Ramos (cell line): ENCODE measurements around the gene SERPINB4.

ENCODE experiments used
- in situ Hi-C: fragments of 300-500 bp; cut with MboI; formaldehyde crosslinking; loops from one replicate; pipeline ENCODE4 v1.14.3; 2022; ENCODE audit warnings: low sequenced_read_pairs; ENCODE audit not compliant: unreplicated experiment

The SERPINB4 gene

GRCh38 chr18:63637703-63638102 lies 6.4 kb downstream of the SERPINB4 start:
- in situ Hi-C loops, result no loop called here

GRCh38 chr18:63627819-63628218 lies 16.2 kb downstream of the SERPINB4 start:
- in situ Hi-C loops, result no loop called here

- in situ Hi-C loops, result no loop called here
These were observed 17.6 kb downstream of the SERPINB4 start for GRCh38 chr18:63626431-63626830.

GRCh38 chr18:63624863-63625262 lies 19.2 kb downstream of the SERPINB4 start:
- in situ Hi-C loops, result no loop called here

GRCh38 chr18:63619661-63620060 lies 24.4 kb downstream of the SERPINB4 start:
- in situ Hi-C loops, result no loop called here

GRCh38 chr18:63617915-63618234 lies 26.2 kb downstream of the SERPINB4 start:
- in situ Hi-C loops, result no loop called here

- in situ Hi-C loops, result no loop called here
These were observed 26.8 kb downstream of the SERPINB4 start for GRCh38 chr18:63617049-63617914.

GRCh38 chr18:63613420-63613819 lies 30.6 kb downstream of the SERPINB4 start:
- in situ Hi-C loops, result no loop called here

- in situ Hi-C loops, result no loop called here
These were observed 37.5 kb downstream of the SERPINB4 start for GRCh38 chr18:63606526-63606925.

- in situ Hi-C loops, result no loop called here
These were observed 39.1 kb downstream of the SERPINB4 start for GRCh38 chr18:63604791-63605567.

GRCh38 chr18:63603772-63604171 lies 40.3 kb downstream of the SERPINB4 start:
- in situ Hi-C loops, result no loop called here

GRCh38 chr18:63603355-63603754 lies 40.7 kb downstream of the SERPINB4 start:
- in situ Hi-C loops, result no loop called here

- in situ Hi-C loops, result no loop called here
These were observed 47.1 kb downstream of the SERPINB4 start for GRCh38 chr18:63596964-63597363.

- in situ Hi-C loops, result no loop called here
These were observed 51.6 kb downstream of the SERPINB4 start for GRCh38 chr18:63592471-63592870.

GRCh38 chr18:63591725-63592124 lies 52.3 kb downstream of the SERPINB4 start:
- in situ Hi-C loops, result no loop called here

- in situ Hi-C loops, result no loop called here
These were observed 52.9 kb downstream of the SERPINB4 start for GRCh38 chr18:63590966-63591695.

- in situ Hi-C loops, result no loop called here
These were observed 53.7 kb downstream of the SERPINB4 start for GRCh38 chr18:63590373-63590772.

GRCh38 chr18:63588909-63589308 lies 55.1 kb downstream of the SERPINB4 start:
- in situ Hi-C loops, result loop anchor here (10.0 kb wide), 1 partner anchor 74 kb away; no protein-coding TSS in a partner anchor
